Thymus (tissue), 11 donors: ENCODE results near the gene TMCO4. TPM values are rescaled to one million over a fixed set of nuclear protein-coding genes. Genes with fewer than 3 reads are reported as not detected.

Experiments
- DNase-seq, 9 donors: peaks; one replicate each; pipeline ENCODE4 v3.0.0-alpha.2; 2013; ENCODE audit warnings: low spot score in 9 of 9, low read depth in 6 of 9, missing footprints in 1 of 9
- H3K27ac ChIP-seq, 2 donors: one replicate each; pipeline ENCODE4 v1.5.1; 2013; ENCODE audit warnings: control low read depth in 1 of 2, low read depth in 1 of 2, low read length in 1 of 2, mild to moderate bottlenecking in 1 of 2, moderate library complexity in 1 of 2
- H3K27me3 ChIP-seq, 2 donors: one replicate each; pipeline ENCODE4 v1.5.1; 2013; ENCODE audit warnings: low read length in 1 of 2; ENCODE audit not compliant: control insufficient read depth in 2 of 2, insufficient read depth in 1 of 2
- H3K36me3 ChIP-seq, 2 donors: one replicate each; pipeline ENCODE4 v1.5.1; 2013; ENCODE audit warnings: low read length in 1 of 2, mild to moderate bottlenecking in 1 of 2, moderate library complexity in 1 of 2; ENCODE audit not compliant: control insufficient read depth in 2 of 2, insufficient read depth in 2 of 2
- H3K4me1 ChIP-seq, 2 donors: one replicate each; pipeline ENCODE4 v1.5.1; 2013; ENCODE audit warnings: low read length in 2 of 2; ENCODE audit not compliant: control insufficient read depth in 2 of 2, insufficient read depth in 2 of 2
- H3K4me3 ChIP-seq, 2 donors: one replicate each; pipeline ENCODE4 v1.5.1; 2013; ENCODE audit warnings: low read length in 2 of 2, control low read depth in 1 of 2, mild to moderate bottlenecking in 1 of 2
- H3K9me3 ChIP-seq, 2 donors: one replicate each; pipeline ENCODE4 v1.5.1; 2013; ENCODE audit warnings: low read length in 1 of 2, mild to moderate bottlenecking in 1 of 2; ENCODE audit not compliant: control insufficient read depth in 2 of 2, insufficient read depth in 1 of 2
- WGBS: extraction: QIAGEN DNeasy Blood & Tissue Kit; methylation state at CpG from one replicate; pipeline ENCODE4 v1.1.7; 2013; 5-methylcytosine and 5-hydroxymethylcytosine counted together
- polyA plus RNA-seq: library from polyadenylated mRNA; stranded (reverse); fragments of 200-250 nt; gene quantifications from one replicate; pipeline ENCODE4 v1.2.3, GENCODE V29; 2013
- total RNA-seq: library from RNA; stranded (reverse); fragments of 120-200 nt; gene quantifications from one replicate; pipeline ENCODE4 v1.2.4, GENCODE V29; 2013
- donor health status: healthy.

The TMCO4 gene
- total and polyA plus RNA-seq, 2 donors: 6.0 to 11.5 TPM

DNA sequence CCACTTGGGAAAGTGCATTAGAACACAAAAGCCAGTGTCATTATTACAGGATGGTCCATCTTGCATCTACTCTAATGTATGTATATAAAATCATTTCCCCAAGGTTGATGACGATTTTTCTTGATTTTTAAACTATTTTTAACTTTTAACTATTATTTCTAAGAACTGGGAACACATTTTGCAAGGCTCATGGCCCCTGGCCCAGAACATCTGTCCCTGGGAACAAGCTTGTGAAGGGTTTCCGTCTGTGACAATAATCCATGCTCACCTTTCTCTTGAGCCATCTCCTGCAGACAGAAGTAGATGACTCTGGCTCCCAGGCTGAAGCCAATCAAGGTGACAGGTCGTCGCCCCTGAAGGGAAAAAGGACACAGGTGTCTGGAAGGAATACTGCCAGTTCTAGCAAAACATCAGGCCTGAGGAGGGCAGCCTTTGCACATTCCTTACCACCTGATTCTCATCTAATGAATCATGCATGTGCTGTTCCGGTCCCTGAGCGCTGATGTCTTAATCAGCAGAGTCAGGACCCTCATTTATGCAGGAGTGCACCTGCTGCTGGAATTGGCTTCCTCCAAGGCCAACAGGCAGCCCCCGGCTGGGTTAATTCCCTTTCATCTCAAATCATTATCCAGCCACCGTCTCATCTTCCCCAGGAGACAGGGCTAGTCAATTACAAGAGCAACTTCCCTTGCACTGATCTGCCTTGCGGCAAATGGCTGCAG is 62.5 kb downstream of the TMCO4 start:
- H3K27ac ChIP-seq: no peak overlapping the region

DNA sequence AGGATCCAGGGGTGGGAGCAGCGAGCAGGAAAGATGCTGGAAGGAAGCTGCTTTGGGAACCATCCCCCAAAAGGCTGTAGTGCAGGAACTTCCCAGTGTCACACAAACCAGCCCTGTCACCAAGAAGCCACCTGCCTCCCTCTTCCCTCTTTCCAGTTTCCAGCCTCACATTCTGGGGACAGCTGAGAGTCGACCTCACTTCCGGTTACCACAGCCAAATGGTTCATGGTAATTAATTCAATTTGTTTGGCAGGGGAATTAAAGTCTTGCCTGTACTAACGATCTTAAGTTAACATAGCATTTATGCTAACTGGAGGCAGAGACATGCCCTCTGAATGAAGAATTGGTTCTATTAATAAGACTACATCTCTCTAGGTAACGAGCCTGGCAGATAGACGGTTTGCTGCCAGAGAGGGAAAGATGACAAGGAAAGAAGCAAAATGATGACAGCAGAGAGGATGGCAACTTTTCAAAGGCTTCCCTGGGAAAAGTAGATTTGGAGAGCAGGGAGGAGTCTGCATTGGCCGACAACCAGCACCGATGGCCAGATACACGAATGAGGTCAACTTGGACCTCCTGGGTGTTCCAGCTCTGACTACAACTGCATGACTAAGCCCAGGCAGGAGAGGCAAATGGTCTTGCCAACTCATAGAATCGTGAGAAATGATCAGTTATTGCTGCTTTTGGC is 64.1 kb downstream of the TMCO4 start:
- H3K4me3 ChIP-seq: no peak overlapping the region
- no peaks in the 10 kb centered on the region for H3K4me1 ChIP-seq
- no peaks in the 10 kb centered on the region for H3K27me3 ChIP-seq
- no peak for DNase-seq
- no peaks in the 10 kb centered on the region for H3K9me3 ChIP-seq
- WGBS: 97% methylated on average over 10 of the region's 10 CpGs
- H3K27ac ChIP-seq: no peak overlapping the region
- no peaks in the 10 kb centered on the region for H3K36me3 ChIP-seq

More for the DNA sequence above, 62.5 kb downstream of the TMCO4 start:
- Histone ChIP-seq H3K27me3 (no peaks in the 10 kb centered on the region), H3K4me1 (no peaks in the 10 kb centered on the region), H3K36me3 (no peaks in the 10 kb centered on the region), H3K4me3 (no peak overlapping the region), H3K9me3 (no peaks in the 10 kb centered on the region)
- DNase-seq: no peak
- WGBS: 94% methylated on average over 9 of the region's 9 CpGs

DNA sequence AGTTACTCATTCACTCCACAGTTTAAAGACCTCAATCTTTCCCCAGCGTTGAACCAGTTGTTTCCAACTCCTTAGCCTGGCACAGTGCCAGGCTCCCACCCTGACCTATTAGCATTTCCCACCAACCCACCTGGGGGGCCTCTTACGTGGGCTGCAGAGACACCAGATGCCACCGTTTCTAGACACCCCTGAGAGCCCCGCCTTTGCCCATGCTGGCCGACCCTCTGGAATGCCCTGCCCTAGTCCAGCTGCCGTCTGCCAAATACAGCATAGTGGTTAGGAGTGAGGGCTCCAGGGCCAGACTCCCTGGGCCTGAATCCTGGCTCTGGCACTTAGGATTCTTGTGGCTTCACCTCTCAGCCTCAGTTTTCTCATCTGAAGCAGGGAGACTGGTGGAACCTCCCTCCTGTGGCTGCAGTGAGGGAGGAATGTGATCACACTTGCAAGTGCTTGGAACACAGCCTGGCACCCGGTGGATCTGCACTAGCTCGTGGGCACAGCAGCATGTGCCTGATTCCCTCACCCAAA is 65.2 kb downstream of the TMCO4 start:
- WGBS: 95% methylated on average over 8 of the region's 8 CpGs
- no peaks in the 10 kb centered on the region for H3K27me3 ChIP-seq
- no peak overlapping the region for H3K27ac ChIP-seq
- H3K9me3 ChIP-seq: no peaks in the 10 kb centered on the region
- H3K4me3 ChIP-seq: no peak overlapping the region
- no peaks in the 10 kb centered on the region for H3K4me1 ChIP-seq
- H3K36me3 ChIP-seq: no peaks in the 10 kb centered on the region
- DNase-seq: no peak

DNA sequence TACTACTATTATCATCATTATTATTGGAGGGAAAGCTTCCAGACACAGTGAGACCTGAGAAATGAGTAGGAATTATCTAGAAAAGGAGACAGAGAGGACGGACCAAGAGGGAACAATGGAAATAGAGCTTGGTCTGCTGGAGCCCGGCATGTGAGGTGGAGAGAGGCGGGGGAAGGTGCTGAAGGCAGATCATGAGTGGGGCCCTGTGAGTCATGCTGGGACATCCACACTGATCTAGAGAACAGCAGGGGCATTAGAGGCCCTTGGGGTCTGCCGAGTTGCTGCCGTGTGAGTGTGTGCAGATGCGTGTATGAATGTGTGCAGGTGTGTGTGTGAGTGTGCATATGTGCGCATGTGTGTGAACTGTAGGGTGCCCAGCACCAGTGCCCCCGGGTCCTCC is 65.7 kb downstream of the TMCO4 start:
- 97% methylated on average over 8 of the region's 8 CpGs for WGBS
- no peaks in the 10 kb centered on the region for H3K4me1 ChIP-seq
- no peaks in the 10 kb centered on the region for H3K36me3 ChIP-seq
- no peaks in the 10 kb centered on the region for H3K27me3 ChIP-seq
- no peak overlapping the region for H3K27ac ChIP-seq
- no peak for DNase-seq
- no peak overlapping the region for H3K4me3 ChIP-seq
- H3K9me3 ChIP-seq: no peaks in the 10 kb centered on the region

DNA sequence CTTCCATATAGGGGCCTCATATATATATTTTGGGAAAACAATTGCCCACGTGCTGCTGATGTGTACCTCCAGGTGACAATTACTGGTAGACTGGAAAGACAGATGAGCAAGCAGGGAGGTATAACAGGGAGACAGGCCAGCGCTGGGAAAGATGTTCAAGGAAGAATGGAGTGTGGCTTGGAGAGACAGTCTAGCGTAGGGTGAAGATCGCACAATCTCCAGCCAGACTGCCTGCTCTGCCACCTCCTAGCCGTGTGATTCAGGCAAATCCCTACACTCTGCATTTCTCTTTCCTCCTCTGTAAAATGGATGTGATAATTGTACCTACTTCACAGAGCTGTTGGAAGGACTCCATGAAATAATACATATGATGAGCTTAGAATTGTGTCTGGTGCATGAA is 66.1 kb downstream of the TMCO4 start:
- Histone ChIP-seq H3K36me3 (no peaks in the 10 kb centered on the region), H3K4me1 (no peaks in the 10 kb centered on the region), H3K9me3 (no peaks in the 10 kb centered on the region), H3K27me3 (no peaks in the 10 kb centered on the region), H3K27ac (no peak overlapping the region), H3K4me3 (no peak overlapping the region)
- DNase-seq: no peak
- 98% methylated on average over 5 of the region's 5 CpGs for WGBS

DNA sequence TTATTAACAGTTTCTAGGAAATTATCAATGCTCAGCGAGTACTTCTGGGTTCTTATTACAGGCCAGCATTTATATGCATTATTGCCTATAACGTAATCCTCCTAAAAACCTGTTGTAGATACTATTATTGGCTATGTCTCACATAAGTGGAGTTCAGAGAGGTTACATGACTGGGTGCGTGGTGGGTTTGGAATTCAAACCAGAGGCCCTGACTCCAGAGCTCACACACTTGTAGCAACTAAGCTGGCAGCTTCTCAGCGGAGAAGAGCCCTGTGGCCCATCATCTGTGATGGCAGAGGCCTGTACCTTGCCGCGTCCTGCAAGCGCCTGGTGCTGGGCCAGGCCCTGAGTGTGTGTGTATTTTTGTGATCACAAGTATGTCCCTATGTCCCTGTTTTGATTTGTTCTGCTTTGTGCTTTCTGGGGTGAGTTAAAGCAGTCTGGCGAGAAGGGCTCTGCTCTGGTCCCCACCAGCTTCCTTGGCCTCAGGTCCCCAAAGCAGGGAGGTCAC is 68.3 kb downstream of the TMCO4 start:
- Histone ChIP-seq H3K36me3 (no peaks in the 10 kb centered on the region), H3K4me1 (no peaks in the 10 kb centered on the region), H3K9me3 (no peaks in the 10 kb centered on the region), H3K4me3 (no peak overlapping the region), H3K27ac (no peak overlapping the region), H3K27me3 (no peaks in the 10 kb centered on the region)
- DNase-seq: no peak
- WGBS: 98% methylated on average over 8 of the region's 8 CpGs

DNA sequence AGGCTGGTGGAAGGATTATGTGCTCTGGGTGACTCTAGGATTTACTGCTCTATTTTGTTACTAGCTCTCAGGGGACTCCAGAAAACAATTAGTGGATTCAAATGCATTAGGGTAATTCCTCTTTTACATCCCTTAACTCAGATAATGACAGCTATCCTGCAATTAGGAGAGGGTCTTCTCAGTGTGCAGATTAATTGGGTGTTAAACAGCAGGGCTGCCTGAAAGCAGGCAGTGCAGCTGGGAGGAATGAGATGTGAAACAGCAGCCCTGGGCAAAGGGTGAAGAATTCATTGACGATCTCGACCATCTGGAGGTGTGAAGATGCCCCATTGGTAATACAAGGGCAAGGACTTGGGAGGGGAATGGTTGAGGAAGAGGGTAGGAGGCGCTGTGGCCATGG is 68.9 kb downstream of the TMCO4 start:
- H3K9me3 ChIP-seq: no peaks in the 10 kb centered on the region
- H3K4me3 ChIP-seq: no peak overlapping the region
- no peaks in the 10 kb centered on the region for H3K27me3 ChIP-seq
- no peak overlapping the region for H3K27ac ChIP-seq
- no peaks in the 10 kb centered on the region for H3K4me1 ChIP-seq
- DNase-seq: no peak
- H3K36me3 ChIP-seq: no peaks in the 10 kb centered on the region
- WGBS: 95% methylated on average over 3 of the region's 3 CpGs

DNA sequence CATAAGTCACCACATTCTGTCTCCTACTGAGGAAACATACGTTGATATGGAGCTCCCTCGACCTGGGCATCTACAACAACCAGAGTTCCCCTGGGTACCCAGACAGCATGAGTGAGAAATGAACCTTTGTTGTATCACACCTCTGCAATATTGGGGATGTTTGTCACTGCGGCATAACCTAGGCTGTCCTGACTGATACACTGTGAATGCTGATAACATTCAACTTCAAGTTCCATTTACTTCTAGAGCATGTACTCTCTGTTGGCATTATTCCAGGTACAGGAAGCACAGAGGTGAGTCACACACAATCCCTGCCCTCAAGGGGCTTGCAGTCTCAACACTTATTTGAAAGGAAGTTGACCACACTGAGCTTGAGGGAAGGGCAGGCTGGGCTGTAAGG is 69.5 kb downstream of the TMCO4 start:
- Histone ChIP-seq H3K27ac (no peak overlapping the region), H3K4me3 (no peak overlapping the region), H3K36me3 (no peaks in the 10 kb centered on the region), H3K4me1 (no peaks in the 10 kb centered on the region), H3K27me3 (no peaks in the 10 kb centered on the region), H3K9me3 (no peaks in the 10 kb centered on the region)
- DNase-seq: no peak
- 99% methylated on average over 3 of the region's 3 CpGs for WGBS

DNA sequence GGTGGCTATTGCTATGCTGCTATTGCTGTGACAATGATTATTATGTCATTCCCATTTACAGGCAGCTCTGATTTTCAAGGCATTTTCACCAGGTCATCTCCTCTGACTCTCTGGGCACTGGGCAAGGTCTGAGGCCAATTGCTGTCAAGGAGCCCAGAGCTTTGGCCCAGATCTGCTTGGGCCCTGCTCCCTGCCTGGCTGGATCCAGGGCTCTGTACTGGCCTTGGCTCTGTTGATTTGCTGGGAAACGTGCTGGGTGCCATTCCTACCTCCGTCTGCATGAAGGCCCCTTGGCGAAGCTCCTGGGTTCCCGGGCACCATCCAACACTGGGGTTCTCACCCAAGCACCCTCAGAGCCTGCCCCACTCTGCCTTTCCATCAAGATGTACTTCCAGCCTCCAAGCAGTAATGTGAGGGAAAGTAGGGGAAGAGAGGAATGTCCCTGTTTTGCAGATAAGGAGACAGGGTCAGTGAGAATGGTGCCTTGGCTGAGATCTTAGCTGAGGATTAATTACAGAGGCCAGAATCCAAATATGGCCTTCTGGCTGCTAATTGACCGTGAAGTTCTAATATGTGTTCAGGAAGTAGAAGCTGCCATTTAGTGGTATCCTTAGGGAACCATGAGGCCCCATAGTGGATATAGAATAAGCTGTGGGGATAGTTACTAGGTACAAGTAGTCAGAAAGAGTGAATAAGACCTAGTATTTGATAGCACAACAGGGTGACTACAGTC is 71.1 kb downstream of the TMCO4 start:
- Histone ChIP-seq H3K4me1 (no peaks in the 10 kb centered on the region), H3K4me3 (no peak overlapping the region), H3K9me3 (no peaks in the 10 kb centered on the region), H3K36me3 (no peaks in the 10 kb centered on the region), H3K27ac (no peak overlapping the region), H3K27me3 (no peaks in the 10 kb centered on the region)
- no peak for DNase-seq
- 96% methylated on average over 5 of the region's 5 CpGs for WGBS
